HS-27A (cell line): ENCODE results near the gene SNX24.

ENCODE experiments used
- DNase-seq: peaks from one replicate; pipeline ENCODE4 v3.0.0-alpha.2; 2012; ENCODE audit warnings: low read depth, missing footprints

The SNX24 gene

DNA sequence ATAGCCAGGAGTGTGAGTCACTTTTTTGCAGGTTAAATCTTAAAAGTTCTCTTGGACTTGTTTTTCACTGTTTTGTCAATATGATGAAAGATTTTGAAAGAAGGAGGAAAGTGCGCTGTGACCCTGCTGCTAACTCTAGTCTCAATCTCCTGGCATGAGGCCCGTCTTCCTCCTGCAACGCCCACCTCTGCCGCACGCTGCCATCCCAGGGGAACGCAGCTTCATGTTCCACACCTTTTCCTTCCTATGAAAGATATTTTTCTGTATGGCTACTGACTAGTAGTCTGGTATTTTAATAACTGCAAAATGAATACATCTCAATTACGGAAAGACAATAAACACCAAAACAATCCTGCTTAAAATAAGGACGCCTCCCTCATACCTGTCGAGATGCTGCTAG is 182.8 kb downstream of the SNX24 start:
- DNase-seq, result no peak

- no peak for DNase-seq
Measured at GRCh38 chr5:123033157-123033671, 187.8 kb downstream of the SNX24 start.

DNA sequence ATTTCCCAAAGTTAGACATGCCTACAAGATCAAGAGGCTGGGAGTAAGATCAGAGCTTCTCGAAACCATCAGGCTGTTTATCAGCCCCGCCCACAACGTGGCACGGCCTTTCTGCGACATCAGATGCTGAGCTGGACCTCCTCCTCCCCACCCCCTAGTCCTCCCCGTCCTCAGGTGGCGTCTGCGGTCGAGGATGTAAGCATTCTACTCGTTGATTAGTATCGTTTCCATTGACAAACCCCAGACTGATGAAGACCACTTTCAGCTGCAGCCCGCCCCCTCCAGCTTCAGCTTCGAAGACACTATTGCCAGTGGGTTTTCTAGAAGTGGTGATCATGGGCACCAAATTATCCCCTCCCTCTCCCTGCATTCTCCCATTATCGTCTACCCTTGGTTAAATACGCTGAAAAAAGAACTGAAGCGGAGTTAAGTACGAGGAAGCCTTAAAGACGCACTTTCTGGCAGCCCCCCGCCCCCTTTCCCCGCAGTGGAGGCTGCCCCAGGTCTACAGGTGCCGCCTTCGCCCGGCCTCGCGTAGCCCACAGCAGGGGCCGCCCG is 190.0 kb downstream of the SNX24 start:
- DNase-seq, result no peak

DNA sequence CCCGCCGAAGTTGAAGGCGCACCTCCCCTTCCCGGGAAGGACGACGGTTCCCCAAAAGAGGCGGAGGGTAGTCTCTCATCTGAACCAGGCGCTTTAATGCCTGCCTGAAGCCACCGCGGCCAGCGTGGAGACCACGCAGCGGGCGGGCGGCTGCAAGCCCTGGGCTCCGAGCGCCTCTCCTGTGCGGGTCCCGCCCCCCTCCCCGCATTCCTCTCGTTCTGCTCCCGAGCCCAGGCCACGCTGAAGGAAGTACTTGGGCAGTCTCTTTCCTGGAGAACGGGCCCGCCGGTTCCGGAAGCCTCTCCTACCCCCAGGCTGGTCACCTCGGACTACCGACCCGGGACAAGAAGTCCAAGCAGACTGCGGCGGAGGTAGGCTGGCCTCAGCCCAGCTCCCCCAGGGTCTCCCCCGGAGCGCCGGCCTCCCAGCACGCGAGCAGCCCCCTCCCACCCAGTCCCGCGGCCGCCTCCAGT is 190.5 kb downstream of the SNX24 start:
- peak; percentile 5 for DNase-seq

GRCh38 chr5:123036391-123037103 is 191.1 kb downstream of the SNX24 start, which contains the start of gene PPIC:
PPIC (minus strand) TSS chr5:123036725; CDS start chr5:123036625, 100 bp downstream.
- DNase-seq, result peak; percentile 33

GRCh38 chr5:123037104-123037418 is 191.6 kb downstream of the SNX24 start:
- DNase-seq, result no peak

GRCh38 chr5:123039673-123040072 is 194.3 kb downstream of the SNX24 start:
- DNase-seq, result no peak

- DNase-seq, result no peak
Measured at GRCh38 chr5:123044926-123045617, 199.7 kb downstream of the SNX24 start.

GRCh38 chr5:123046222-123046621 is 200.8 kb downstream of the SNX24 start:
- no peak for DNase-seq

- no peak for DNase-seq
Measured at GRCh38 chr5:123047706-123048105, 202.3 kb downstream of the SNX24 start.

DNA sequence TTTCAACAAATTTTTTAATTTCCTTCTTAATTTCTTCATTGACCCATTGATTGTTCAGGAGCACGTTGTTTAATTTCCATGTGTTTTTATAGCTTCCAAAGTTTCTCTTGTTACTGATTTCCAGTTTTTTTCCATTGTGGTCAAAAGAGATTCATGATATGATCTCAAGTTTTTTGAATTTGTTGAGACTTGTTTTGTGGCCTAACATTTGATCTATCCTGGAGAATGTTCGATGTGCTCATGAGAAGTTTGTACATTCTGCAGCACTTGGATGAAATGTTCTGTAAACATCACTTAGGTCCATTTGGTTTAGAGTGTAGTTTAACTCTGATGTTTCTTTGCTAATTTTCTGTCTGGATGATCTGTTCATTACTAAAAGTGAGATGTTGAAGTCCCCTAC is 205.8 kb downstream of the SNX24 start:
- DNase-seq, result no peak
